HG03520 (cell line): ENCODE measurements around the gene HYPK.

Source experiments
- ATAC-seq: cut with Tn5 transposase; IDR thresholded peaks from one replicate; pipeline ENCODE4 v1.9.1; 2021; ENCODE audit warnings: mild to moderate bottlenecking, moderate library complexity; ENCODE audit not compliant: unreplicated experiment

HYPK gene

GRCh38 chr15:43800286-43801141, at the start of gene HYPK:
TSS of gene HYPK (plus strand) at chr15:43800599. CDS start at chr15:43800623, 24 bp downstream.
- ATAC-seq = no peak

GRCh38 chr15:43751885-43752284, 48.5 kb upstream of the HYPK start:
- no peak for ATAC-seq

- no peak for ATAC-seq
Measured at GRCh38 chr15:43762824-43763223, 37.6 kb upstream of the HYPK start.

GRCh38 chr15:43763819-43764446, 36.5 kb upstream of the HYPK start:
- ATAC-seq = no peak

- no peak for ATAC-seq
Measured at GRCh38 chr15:43769584-43770228, 30.7 kb upstream of the HYPK start.

GRCh38 chr15:43771816-43772215, 28.6 kb upstream of the HYPK start:
- no peak for ATAC-seq

GRCh38 chr15:43772624-43773023, 27.8 kb upstream of the HYPK start:
- no peak for ATAC-seq

GRCh38 chr15:43774062-43774461, 26.3 kb upstream of the HYPK start:
- ATAC-seq = no peak

- ATAC-seq = no peak
Measured at GRCh38 chr15:43775411-43775965, 24.9 kb upstream of the HYPK start.

GRCh38 chr15:43776101-43776717, 24.2 kb upstream of the HYPK start:
- peak; percentile 47 for ATAC-seq

- peak; percentile 27 for ATAC-seq
Measured at GRCh38 chr15:43776718-43777266, 23.6 kb upstream of the HYPK start, which contains the start of gene ELL3. TSS of gene ELL3 (minus strand) at chr15:43776966. CDS start at chr15:43776901, 65 bp downstream.

- peak; percentile 40 for ATAC-seq
Measured at GRCh38 chr15:43777267-43777914, 23.0 kb upstream of the HYPK start.

GRCh38 chr15:43779016-43779415, 21.4 kb upstream of the HYPK start:
- no peak for ATAC-seq

GRCh38 chr15:43789409-43789808, 11.0 kb upstream of the HYPK start:
- no peak for ATAC-seq

- ATAC-seq = peak; percentile 83
Measured at GRCh38 chr15:43791993-43792760, 8.2 kb upstream of the HYPK start, which contains the start of gene SERF2. TSS of gene SERF2 (plus strand) at chr15:43792320. CDS start at chr15:43792377, 57 bp downstream.

- no peak for ATAC-seq
Measured at GRCh38 chr15:43792761-43793476, 7.5 kb upstream of the HYPK start.

- no peak for ATAC-seq
Measured at GRCh38 chr15:43793647-43794046, 6.8 kb upstream of the HYPK start.

- no peak for ATAC-seq
Measured at GRCh38 chr15:43794269-43795037, 5.9 kb upstream of the HYPK start.
